ENCODE data around the gene ASCC3. TPM values are rescaled to one million over a fixed set of nuclear protein-coding genes. Genes with fewer than 3 reads are reported as not detected.

ASCC3 gene
- total RNA-seq, 4 donors from 2014 or later, result 14.2 to 58.9 (median 36.6) TPM

DNA sequence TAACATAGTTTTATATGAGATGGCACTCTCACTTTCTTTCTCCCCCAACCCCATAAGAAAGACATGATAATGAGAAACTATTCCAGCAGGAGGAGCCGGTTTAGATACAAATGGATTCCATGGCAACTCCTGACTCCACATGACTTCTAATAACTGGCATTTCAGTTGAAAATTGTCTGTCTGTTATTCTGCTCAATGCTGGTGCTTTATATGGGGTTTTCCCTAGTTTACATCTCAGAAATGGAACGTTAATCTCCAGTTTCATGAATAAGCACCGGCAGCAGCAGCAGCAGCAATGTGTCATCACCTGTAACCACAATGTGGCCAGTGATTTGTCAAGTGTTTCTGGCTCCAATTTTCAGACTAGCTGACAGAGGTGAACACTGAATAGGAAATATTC is 408.5 kb downstream of the ASCC3 start:
- no peaks in the 10 kb centered on the region for H3K9me3 ChIP-seq
- H3K4me1 ChIP-seq, result peaks cover 0 to under 1% (median 0%) of the 10 kb centered on the region in 3 donors
- DNase-seq, result no peak
- intact Hi-C loops (cut with DNase I), result no loop called here
- no peak overlapping the region for H3K4me3 ChIP-seq
- H3K27ac ChIP-seq, result no peak overlapping the region
- peaks cover 12 to 97% (median 14%) of the 10 kb centered on the region in 4 donors for H3K27me3 ChIP-seq
- WGBS, 2 donors, result 3 to 25% methylated on average over 3 of the region's 3 CpGs
- H3K36me3 ChIP-seq, result no peaks in the 10 kb centered on the region
- TF ChIP-seq, protein P1, sequence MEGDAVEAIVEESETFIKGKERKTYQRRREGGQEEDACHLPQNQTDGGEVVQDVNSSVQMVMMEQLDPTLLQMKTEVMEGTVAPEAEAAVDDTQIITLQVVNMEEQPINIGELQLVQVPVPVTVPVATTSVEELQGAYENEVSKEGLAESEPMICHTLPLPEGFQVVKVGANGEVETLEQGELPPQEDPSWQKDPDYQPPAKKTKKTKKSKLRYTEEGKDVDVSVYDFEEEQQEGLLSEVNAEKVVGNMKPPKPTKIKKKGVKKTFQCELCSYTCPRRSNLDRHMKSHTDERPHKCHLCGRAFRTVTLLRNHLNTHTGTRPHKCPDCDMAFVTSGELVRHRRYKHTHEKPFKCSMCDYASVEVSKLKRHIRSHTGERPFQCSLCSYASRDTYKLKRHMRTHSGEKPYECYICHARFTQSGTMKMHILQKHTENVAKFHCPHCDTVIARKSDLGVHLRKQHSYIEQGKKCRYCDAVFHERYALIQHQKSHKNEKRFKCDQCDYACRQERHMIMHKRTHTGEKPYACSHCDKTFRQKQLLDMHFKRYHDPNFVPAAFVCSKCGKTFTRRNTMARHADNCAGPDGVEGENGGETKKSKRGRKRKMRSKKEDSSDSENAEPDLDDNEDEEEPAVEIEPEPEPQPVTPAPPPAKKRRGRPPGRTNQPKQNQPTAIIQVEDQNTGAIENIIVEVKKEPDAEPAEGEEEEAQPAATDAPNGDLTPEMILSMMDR (IDR thresholded peaks at IDR 0.05), result no peak
- no peak for TF ChIP-seq POLR2A (IDR thresholded peaks at IDR 0.05)

DNA sequence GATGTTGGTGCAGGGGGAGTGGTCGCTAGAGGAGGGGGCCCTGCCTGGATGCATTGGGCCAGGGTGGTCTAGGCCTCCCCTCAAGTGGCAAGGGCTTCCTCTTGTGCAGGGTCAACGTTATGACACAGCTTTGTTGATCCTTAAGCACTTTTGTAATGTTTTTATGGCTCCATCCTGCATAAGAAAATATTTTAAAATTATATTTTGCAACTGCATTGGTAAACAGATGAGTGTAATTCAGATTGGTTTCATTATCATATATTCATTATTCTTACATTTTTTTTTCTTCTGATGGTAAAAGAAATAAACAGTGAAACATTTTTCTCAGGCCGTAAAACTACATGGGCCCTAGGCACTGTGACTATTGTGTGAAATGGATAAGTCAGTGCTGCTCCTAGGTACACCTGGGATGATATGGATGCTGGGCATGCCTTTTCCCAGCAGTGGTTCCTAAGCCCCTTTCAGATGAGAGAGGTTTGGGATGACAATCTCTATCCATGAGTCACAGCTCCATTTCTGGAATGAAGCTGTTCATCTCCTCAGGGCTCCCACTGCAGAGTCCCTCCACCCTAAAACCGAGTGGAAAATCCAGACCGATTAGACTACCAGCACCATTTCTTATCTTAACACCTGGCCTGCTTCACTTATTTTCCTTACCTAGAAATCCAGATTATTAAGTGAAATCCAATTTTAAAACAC is 410.6 kb downstream of the ASCC3 start:
- no peaks in the 10 kb centered on the region for H3K9me3 ChIP-seq
- H3K4me3 ChIP-seq, result no peak overlapping the region
- TF ChIP-seq, protein P1 (IDR thresholded peaks at IDR 0.05), result no peak
- TF ChIP-seq POLR2A (IDR thresholded peaks at IDR 0.05), result no peak
- intact Hi-C loops (cut with DNase I), result no loop called here
- DNase-seq, result no peak
- peaks cover 18 to 99% (median 33%) of the 10 kb centered on the region in 4 donors for H3K27me3 ChIP-seq
- H3K4me1 ChIP-seq, result peaks cover 0 to 16% (median 0%) of the 10 kb centered on the region in 3 donors
- 69 to 71% methylated on average over 4 to 5 of the region's 5 CpGs for WGBS, 2 donors
- H3K27ac ChIP-seq, result no peak overlapping the region
- H3K36me3 ChIP-seq, result no peaks in the 10 kb centered on the region

DNA sequence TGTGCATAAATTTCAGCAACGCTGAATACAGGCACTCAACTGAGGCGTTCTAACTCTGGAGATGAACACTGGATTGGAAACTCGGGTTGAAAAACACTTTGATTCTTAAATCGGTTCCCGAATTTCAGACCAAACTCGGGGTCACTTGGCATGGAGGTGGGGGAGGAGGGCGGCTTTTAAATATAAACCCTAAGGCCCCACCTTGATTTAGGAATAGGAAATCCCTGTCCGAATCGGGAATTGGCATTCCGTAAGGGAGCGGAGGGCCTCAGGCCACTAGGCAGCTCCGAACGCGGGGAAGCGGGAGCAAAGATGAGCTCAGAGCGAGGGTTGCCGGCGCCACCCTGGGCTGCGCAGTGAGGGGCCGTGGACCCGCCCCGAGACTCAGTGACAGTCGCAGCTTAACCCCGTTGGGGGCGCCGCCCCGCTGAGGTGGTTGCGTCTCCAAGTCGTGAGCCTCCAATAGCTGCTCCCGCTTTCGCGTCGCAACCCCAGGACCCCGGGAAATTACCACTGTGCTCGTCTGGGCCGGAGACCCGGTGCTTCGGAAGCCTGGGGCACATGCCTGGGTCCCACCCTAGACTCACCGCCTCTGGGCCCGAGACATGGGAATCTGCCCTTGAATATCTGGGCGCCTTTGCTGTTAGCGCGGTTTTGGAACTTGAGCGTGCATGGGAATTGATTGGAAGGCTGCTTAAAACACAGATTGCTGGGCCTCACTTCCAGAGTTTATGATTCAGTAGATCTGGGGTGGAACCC is 411.8 kb downstream of the ASCC3 start:
- Histone ChIP-seq H3K36me3 (no peaks in the 10 kb centered on the region), H3K27me3 (peaks cover 31 to 100% (median 45%) of the 10 kb centered on the region in 4 donors), H3K9me3 (no peaks in the 10 kb centered on the region), H3K27ac (no peak overlapping the region), H3K4me1 (peaks cover 0 to 29% (median 10%) of the 10 kb centered on the region in 3 donors), H3K4me3 (no peak overlapping the region)
- intact Hi-C loops (cut with DNase I), result no loop called here
- TF ChIP-seq, protein P1 (IDR thresholded peaks at IDR 0.05), result no peak
- TF ChIP-seq POLR2A (IDR thresholded peaks at IDR 0.05), result no peak
- no peak for DNase-seq
- WGBS, 2 donors, result 28 to 34% methylated on average over 9 to 19 of the region's 44 CpGs

DNA sequence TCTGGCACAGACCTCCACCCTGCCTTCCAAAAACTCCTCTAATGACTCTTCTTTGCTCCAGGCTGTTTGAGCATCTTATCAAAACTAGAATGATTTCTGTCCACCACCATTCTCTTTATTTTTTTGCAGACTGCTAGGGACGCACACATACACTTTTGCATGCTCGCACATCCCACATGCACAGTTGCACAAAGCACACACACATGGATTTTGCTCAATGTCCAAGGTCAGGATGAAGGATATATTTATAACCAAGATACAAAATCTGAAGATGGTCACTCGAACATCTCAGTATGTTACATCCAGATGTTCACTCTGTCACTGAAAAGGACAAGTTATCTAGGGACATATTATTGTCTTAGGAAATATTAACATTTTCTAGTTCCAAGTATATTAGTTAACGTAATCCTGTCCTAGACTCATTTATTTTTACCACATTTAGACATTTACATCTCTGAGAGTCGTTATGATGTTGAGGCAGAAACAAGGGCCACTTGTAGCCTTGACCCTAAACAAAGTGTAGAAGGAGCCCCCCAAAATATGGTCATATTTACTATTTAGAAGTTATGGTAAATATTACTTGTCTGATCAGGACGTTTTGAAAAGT is 413.0 kb downstream of the ASCC3 start:
- no peaks in the 10 kb centered on the region for H3K36me3 ChIP-seq
- no peak for DNase-seq
- H3K9me3 ChIP-seq, result no peaks in the 10 kb centered on the region
- no peak overlapping the region for H3K27ac ChIP-seq
- intact Hi-C loops (cut with DNase I), result no loop called here
- peaks cover 0 to 38% (median 14%) of the 10 kb centered on the region in 3 donors for H3K4me1 ChIP-seq
- H3K27me3 ChIP-seq, result peaks cover 41 to 100% (median 57%) of the 10 kb centered on the region in 4 donors
- no peak overlapping the region for H3K4me3 ChIP-seq
- WGBS, 2 donors, result 35 to 43% methylated on average over 6 of the region's 6 CpGs
- TF ChIP-seq, protein P1 (IDR thresholded peaks at IDR 0.05), result no peak

Data from esophagus squamous epithelium (tissue), 5 donors.